OCI-M1 (cell line): Measurements from ENCODE around the gene RRP9.
"Not testable (repeated sequence)": the region's sequence is repeated elsewhere in the genome, so short reads cannot be mapped to it uniquely, and the experiment has no call there.

Experiments used
- DNase-seq: peaks from one replicate; lab custom pipeline; 2025; lab: John Stamatoyannopoulos, UW

RRP9 gene

GRCh38 chr3:51938780-51939425 is 2.8 kb downstream of the RRP9 start:
- DNase-seq: no peak

DNA sequence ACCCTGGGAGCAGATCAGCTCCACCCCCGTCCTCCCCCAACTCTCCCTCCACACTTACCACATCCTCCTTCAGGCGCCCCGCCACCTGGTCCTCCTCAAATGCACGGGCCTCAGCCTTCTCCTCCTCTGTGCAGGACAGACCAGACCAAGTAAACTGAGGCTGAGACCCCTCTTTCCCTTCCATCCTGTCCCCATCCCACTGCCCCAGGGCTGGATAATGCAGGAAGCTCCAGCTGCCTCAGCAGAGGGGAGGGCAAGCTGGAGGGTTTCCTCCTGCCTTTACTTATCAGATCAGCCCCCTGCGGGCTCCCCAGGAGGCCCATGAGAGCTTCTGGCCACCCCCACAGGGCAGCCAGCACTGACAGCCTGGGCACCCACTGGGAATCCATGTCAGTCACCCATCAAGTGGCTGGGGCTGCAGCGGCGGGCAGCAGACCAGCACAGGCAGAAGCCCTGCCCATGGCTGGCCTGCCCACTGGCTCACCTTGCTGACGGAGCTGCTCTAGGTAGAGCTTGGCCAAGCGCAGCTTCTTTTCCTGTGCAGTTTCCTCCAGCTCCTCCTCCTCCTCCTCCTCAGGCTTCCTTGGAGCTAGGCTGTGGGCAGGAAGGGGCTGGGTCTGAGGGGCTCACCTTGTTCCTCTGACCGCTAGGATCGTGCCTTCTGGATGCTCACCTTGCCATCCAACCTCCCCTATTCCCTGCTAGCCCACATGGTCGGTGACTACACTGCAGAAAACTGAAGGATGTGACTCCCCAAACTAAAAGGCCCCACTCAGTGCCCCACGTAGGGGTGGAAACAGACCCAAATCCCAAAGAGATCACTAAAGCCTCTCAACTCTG is 3.9 kb downstream of the RRP9 start:
- no peak for DNase-seq

- no peak for DNase-seq
Measured at GRCh38 chr3:51937014-51937413, 4.7 kb downstream of the RRP9 start.

GRCh38 chr3:51935886-51936755 is 5.6 kb downstream of the RRP9 start:
- no peak for DNase-seq

GRCh38 chr3:51934991-51935885 is 6.5 kb downstream of the RRP9 start:
- no peak for DNase-seq

DNA sequence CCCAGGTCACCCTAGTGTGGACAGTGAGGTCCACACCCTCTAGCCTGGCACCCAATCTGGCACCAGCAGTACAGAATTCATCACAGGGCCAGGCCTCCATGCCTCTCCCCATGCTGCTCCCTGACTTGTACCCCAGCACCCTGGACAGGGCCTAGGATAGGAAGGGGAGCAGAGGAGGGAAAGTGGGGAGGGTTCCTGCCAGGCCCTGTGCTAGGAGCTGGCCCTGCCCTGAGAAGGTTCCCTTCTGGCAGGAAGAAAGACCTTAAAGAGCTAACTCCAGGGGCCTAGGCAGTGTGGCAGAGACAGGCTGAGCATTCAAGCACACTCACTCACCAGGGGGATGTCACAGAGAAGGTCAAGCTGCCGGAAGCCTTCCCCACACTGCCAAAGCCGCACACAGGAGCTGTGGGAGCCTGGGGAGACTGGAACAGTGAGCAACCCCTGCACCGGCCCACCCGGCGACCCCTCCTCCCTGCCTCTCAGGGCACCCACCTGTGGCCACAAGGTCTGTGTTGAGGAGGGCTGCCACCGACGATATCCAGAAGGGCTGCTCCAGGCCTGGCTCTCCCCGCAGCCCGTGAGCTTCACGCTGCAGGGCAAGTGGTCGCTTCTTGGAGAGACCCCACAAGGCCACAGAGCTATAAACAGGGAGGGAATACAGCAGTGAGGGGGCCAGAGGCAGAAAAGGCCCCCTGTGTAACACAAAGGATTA is 7.4 kb downstream of the RRP9 start:
- DNase-seq: no peak

DNA sequence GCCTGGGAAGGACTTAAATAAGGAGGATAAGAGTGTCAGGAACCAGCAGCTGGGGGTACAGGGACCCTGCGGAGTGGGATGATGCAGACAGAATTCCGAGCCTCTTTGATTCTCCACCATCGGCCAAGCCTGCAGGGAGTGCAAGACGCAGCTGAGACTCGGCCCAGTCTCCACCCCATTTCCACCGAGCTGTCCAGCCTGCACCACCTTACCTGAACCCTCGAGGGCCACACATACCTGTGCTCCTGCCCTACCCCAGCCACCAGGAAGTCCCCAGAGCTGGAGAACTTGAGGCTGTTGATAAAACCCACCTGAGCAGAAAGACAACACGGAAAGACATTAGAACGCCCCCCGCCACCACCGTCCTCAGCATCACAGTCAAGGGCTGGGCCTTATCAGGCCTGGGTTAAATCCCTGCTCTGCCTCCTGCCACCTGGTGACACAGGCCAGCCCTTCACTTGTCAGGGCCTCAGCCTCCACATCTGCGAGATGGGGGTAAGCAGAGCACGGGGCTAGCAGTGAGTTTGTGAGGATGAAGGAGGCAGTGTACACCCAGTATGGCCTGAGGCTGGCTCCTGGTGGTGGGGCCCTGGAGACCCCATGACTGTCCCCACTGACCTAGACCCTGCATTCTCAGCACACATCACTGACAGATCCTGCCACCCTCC is 8.1 kb downstream of the RRP9 start:
- no peak for DNase-seq

DNA sequence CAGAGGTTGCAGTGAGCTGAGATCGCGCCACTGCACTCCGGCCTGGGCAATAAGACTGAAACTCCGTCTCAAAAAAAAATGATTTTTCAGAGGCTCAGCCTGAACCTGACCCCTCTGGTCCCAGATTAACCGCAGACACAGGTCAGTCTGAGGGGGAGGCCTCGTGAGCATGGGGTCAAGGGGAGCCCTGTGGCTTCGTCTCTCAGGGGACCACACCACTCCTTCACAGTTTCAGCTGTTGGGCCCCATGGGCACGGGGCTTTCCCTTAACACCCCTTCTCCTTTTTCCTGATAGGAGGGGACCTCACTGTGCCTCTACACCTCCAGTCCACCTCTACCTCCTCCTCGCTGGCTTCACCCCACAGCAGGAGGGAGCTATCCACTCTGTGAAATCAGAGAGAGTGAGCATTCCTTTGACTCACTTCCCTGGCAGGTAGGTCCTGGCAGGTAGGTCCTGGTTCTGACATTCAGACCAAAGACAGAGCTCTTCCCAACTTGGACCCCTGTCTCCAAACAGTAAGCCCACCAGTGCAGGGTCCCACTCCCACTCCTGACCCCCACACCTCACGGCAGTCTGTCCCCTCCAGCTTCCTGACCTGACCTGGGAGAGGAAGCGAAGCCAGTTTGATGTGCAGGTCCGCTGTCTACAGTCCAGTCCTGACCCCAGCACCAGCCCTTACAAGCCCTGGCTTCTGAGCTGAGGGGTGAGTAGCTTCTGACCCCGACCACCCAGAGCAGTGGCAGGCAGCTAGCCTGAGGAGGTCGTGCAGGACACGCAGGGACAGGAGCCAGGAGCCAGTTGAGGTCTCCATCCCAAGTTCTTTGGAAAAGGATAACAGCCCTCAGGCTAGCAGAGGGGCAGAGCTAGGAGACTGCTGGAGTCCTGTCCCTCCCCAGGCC is 9.0 kb downstream of the RRP9 start:
- DNase-seq: no peak

DNA sequence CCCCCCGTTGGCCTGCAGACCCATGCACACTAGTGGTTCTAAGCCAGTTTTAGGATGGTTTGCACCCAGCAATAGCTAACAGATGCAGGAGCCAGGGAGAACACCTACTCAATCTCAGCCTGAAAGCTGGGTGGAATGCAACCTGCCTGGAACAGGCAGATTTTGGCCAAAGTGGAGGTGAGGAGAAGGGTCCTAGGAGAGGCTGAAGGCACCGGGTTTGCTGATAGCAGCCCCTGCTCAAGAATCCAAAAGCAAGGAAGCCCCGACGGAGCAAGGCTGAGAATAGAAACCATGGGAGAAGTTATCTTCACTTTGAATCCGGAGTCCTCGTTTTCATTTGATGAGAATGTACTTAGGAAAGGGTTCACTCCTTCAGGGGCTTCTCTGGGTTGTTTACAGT is 9.9 kb downstream of the RRP9 start:
- DNase-seq: no peak

GRCh38 chr3:51930439-51930838 is 11.3 kb downstream of the RRP9 start:
- no peak for DNase-seq

DNA sequence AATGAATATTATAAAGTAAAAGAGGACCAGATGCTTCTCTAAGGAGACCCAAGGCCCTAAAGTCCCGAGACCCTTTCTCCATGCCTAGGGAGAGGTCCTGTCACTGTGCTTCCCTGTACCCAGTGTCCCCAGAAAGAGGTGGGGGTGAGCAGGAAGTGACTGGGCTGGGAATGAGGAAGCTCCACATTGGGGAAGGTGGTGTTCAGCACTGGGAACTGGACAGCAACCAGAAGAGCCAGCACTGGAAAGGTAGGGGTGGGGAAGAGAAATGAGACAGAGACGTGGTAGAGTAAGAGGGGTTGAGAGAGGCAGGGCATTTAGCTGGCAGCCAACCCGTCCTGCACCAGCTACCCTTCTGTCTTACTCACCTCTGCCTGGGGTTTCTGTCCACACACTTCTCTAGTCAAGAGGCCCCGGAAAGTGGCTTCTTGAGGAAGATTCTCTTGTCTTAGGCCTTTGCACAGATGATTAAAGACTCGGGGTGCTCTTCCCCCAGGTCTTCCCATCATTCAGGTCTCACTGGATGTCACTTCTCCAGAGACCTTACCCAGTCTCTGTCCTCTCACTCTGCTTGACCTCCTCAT is 12.2 kb downstream of the RRP9 start:
- DNase-seq: peak; percentile 9

DNA sequence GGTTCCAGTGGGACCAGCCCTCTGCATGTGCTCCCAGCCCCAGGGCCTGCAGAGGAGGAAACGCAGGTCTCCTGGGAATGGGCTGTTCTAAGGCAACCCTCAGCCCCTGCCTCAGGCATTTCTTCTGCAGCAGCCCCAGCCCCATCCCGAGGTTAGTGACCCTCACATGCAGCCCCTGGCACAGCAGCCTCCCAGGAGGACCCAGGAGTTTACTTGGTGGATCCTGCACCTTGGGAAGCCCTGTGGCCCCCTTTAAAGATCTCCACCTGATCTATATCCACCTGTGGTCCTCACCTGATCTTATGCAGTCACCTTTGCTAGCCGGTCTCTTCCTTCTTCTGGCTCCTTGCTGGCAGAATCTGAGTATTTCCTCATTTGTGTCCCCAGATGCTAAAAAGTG is 12.7 kb downstream of the RRP9 start:
- DNase-seq: not testable (repeated sequence)

GRCh38 chr3:51928438-51928837 is 13.3 kb downstream of the RRP9 start:
- DNase-seq: no peak

DNA sequence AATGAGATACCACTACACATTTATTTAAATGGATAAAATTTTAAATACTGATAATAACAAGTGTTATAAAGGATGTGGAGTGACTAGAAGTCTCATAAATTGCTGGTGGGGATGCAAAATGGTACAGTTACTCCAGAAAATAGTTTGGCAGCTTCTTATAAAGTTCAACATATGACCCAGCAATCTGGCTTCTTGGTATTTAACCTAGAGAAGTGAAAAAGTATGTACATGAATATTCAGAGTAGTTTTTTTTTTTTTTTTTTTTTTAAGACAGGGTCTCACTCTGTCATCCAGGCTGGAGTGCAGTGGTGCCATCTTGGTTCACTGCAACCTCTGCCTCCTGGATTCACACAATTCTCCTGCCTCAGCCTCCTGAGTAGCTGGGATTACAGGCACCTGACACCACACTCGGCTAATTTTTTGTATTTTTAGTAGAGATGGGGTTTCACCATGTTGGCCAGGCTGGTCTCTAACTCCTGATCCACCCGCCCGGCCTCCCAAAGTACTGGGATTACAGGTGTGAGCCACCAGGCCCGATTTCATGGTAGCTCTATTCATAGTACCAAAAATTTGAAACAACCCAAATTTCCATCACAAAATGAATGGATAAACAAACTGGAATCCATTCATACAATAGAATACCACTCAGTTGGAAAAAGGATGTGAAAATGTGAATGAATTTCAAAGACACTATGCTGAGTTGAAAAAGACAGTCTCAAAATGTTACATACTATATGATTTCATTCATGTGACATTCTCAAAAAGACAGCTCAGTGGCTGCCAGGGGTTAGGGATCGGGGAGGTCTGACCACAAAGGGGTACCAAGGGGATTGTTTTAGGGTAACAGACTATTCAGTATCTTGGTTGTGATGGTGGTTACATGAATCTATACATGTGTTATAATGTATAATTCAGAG is 14.4 kb downstream of the RRP9 start:
- DNase-seq: no peak

DNA sequence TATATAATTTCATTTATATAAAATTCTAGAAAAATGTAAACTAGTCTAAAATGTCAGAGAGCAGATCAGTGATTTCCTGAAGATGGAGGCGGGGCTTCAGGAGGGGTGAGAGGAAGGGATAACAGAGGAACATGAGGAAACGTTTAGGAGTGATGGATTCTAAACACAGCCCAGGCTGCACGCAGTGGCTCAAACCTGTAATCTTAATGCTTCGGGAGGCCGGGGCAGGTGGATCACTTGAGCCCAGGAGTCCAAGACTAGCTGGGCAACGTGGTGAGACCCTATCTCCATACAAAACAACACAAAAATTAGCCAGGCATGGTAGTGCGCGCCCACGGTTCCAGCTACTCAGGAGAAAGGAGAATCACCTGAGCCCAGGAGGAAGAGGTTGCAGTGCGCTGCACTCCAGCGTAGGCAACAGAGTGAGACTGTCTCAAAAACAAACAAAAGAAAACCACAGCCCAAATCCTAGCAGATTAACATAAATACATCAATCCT is 20.6 kb downstream of the RRP9 start:
- DNase-seq: no peak

GRCh38 chr3:51916418-51916817 is 25.3 kb downstream of the RRP9 start:
- no peak for DNase-seq

DNA sequence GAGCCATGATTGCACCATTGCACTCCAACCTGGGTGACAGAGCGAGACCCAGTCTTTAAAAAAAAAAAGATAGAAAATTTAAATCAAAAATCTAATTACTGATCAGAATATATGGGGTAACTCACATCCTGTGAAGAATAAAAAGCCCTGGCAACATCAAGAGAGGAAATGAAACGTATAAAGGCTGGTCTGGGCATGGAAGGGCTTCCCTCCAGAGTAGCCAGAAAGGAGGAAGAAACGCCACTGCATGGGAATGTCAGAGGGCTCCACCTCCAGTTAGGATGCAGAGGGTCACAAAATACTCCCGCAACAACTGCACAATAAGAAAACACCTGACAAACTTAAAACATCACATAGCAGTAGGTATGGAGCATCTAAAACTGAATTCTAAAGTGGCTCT is 33.7 kb downstream of the RRP9 start:
- DNase-seq: no peak
